Stomach (tissue), 9 donors: ENCODE results near the gene GABBR2. TPM values are rescaled to one million over a fixed set of nuclear protein-coding genes. Genes with fewer than 3 reads are reported as not detected.

ENCODE experiments used
- DNase-seq, 2 donors: peaks; one replicate each; pipeline versions ENCODE4 v3.0.0 to v3.0.0-alpha.2; 2013 to 2019
- H3K27ac ChIP-seq, 5 donors: fragments of 200-600 bp in 4 of 5; sonication (generic) in 4 of 5; one replicate each; pipeline ENCODE4 v1.5.1; 2013 to 2019; ENCODE audit warnings: mild to moderate bottlenecking in 1 of 5, moderate library complexity in 1 of 5
- H3K27me3 ChIP-seq, 3 donors: fragments of 200-600 bp; sonication (generic); one replicate each; pipeline ENCODE4 v1.5.1; 2017 to 2019; ENCODE audit warnings: mixed run types in 1 of 3
- H3K36me3 ChIP-seq, 4 donors: fragments of 200-600 bp; sonication (generic); 1 replicate in 3 of 4; 2 replicates in 1 of 4; pipeline ENCODE4 v1.5.1; 2016 to 2019
- H3K4me1 ChIP-seq, 4 donors: fragments of 200-600 bp; sonication (generic); one replicate each; pipeline ENCODE4 v1.5.1; 2016 to 2019
- H3K4me3 ChIP-seq, 4 donors: fragments of 200-600 bp; sonication (generic) in 3 of 4; one replicate each; pipeline ENCODE4 v1.5.1; 2016 to 2019; ENCODE audit warnings: mild to moderate bottlenecking in 1 of 4
- H3K9me3 ChIP-seq, 4 donors: fragments of 200-600 bp; sonication (generic); one replicate each; pipeline ENCODE4 v1.5.1; 2016 to 2019
- CTCF ChIP-seq, 7 experiments: fragments of 450-650 bp in 4 of 7; fragments of 200-600 bp in 3 of 7; sonication (generic) in 3 of 7; IDR thresholded peaks; one replicate each; pipeline ENCODE4 v1.5.1; 2016 to 2019; ENCODE audit warnings: antibody characterized with exemption in 7 of 7, control low read depth in 2 of 7, mild to moderate bottlenecking in 1 of 7
- EP300 ChIP-seq: sonication (generic); formaldehyde crosslinking; IDR thresholded peaks from one replicate; pipeline ENCODE4 v1.6.1; 2017; ENCODE audit warnings: antibody characterized with exemption
- POLR2A ChIP-seq, 4 donors: fragments of 450-650 bp; IDR thresholded peaks; one replicate each; pipeline ENCODE4 v1.6.1; 2016; ENCODE audit warnings: antibody characterized with exemption in 4 of 4, control low read depth in 2 of 4, mild to moderate bottlenecking in 1 of 4, moderate library complexity in 1 of 4
- POLR2AphosphoS5 ChIP-seq, 3 donors: sonication (generic); formaldehyde crosslinking; IDR thresholded peaks; one replicate each; pipeline ENCODE4 v1.6.1; 2016; ENCODE audit warnings: antibody characterized with exemption in 3 of 3
- WGBS, 5 donors: extraction: QIAGEN DNeasy Blood & Tissue Kit in 3 of 5; methylation state at CpG; one replicate each; pipeline versions ENCODE4 v1.1.5 to v1.1.7; 2013 to 2018; 5-methylcytosine and 5-hydroxymethylcytosine counted together
- intact Hi-C: fragments of 100-400 bp; cut with DNase I; formaldehyde crosslinking; loops from one replicate; pipeline ENCODE4 v1.15.1; 2023; ENCODE audit warnings: low total_unique reads
- polyA plus RNA-seq, 3 donors: library from polyadenylated mRNA; stranded (reverse); fragments of 200-250 nt; gene quantifications; one replicate each; pipeline ENCODE4 v1.2.3, GENCODE V29; 2013
- total RNA-seq, 5 donors: library from RNA; depleted of rRNA; stranded (reverse); fragments of >200 nt; gene quantifications; one replicate each; pipeline versions ENCODE4 v1.1.0 to v1.2.3, GENCODE V29; 2014 to 2016
- donor health status: healthy with polysubstance abuse.
- donor health status: Bipolar disorder and iron deficiency.
- donor health status: healthy.

The GABBR2 gene
- total and polyA plus RNA-seq, 8 donors = 0.06 to 0.55 (median 0.08) TPM; not detected in 5

DNA sequence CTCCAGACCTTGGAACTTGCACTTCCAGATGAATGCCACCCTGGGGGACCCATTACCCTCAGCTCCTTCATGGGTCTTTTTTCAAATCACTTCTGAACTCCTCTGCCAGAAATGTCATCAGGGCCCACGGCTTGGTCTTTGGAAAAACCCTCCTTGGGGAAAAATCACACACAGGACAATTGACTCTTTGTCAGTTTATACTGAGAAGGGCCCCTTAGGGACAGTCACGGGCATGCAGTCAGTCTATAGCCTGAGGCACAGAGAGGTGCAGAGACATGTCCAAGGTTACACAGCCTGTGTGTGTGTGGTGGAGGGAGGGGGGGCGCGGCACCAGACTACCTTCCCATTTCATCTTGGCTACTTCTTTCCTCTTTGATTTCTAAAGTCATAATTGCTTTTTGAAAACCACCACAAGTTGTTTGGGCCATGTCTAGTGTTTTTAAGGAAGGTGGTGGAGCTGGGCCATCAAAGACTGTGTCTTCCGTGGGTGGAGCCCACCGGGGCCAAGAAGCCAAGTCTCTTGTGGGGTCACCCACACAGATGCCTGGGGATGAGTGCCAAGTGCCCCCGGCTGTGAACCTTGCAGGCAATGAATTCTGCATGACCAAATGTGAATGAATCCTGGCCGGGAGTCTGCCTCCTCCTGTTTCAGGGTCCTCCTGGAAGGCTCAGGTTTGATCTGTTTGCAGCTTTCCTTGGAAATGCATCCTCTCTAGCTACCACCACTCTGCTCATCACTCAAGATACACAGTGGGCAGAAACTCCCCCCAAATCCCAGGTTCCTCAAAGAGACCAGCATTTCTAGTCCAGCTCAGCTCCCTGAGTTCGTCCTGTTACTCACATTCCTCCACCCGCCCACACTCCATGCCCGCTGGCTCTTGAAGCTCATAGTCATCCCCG is 253.2 kb downstream of the GABBR2 start:
- no peak overlapping the region for H3K4me3 ChIP-seq
- H3K27ac ChIP-seq = no peak overlapping the region
- TF ChIP-seq CTCF (IDR thresholded peaks at IDR 0.05) (no peak), EP300 (no peak), POLR2A (IDR thresholded peaks at IDR 0.05) (no peak), POLR2AphosphoS5 (IDR thresholded peaks at IDR 0.05) (no peak)
- no peaks in the 10 kb centered on the region for H3K36me3 ChIP-seq
- H3K4me1 ChIP-seq = no peaks in the 10 kb centered on the region
- H3K27me3 ChIP-seq = peaks cover 0 to 10% (median 0%) of the 10 kb centered on the region in 3 donors
- no peak for DNase-seq
- H3K9me3 ChIP-seq = peaks cover 0 to 17% (median 8%) of the 10 kb centered on the region in 4 donors
- intact Hi-C loops = no loop called here
- 66 to 74% (median 68%) methylated on average over 9 to 12 of the region's 12 CpGs for WGBS, 5 donors

GRCh38 chr9:98453589-98454311 is 255.0 kb downstream of the GABBR2 start:
- DNase-seq = no peak
- WGBS, 5 donors = 71 to 86% (median 81%) methylated on average over 6 to 16 of the region's 16 CpGs
- Histone ChIP-seq H3K36me3 (no peaks in the 10 kb centered on the region), H3K27ac (no peak overlapping the region), H3K9me3 (no peaks in the 10 kb centered on the region), H3K4me3 (no peak overlapping the region), H3K4me1 (no peaks in the 10 kb centered on the region), H3K27me3 (peaks cover 0 to 10% (median 0%) of the 10 kb centered on the region in 3 donors)
- TF ChIP-seq CTCF (IDR thresholded peaks at IDR 0.05) (no peak), EP300 (no peak), POLR2A (IDR thresholded peaks at IDR 0.05) (no peak), POLR2AphosphoS5 (IDR thresholded peaks at IDR 0.05) (no peak)
- intact Hi-C loops = no loop called here

DNA sequence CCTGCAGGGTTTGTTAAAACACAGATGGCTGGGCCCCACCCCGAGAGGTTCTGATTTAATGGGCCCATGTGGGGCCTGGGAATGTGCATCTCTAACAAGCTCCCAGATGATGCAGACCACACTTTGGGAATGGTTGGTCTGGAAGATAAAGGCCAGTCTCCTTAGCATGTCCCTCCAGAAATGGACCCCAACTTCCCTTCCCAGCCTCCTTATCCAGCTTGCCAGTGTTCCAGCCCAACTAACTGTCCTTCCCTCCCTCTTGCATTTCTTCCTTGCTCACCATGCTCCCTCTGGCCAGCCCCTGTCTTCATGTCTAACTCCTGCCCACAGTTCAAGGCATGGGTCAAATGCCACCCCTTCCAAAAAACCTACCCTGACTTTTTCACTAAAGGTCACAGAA is 257.2 kb downstream of the GABBR2 start:
- no peaks in the 10 kb centered on the region for H3K27me3 ChIP-seq
- no peak overlapping the region for H3K27ac ChIP-seq
- H3K36me3 ChIP-seq = no peaks in the 10 kb centered on the region
- TF ChIP-seq POLR2A (IDR thresholded peaks at IDR 0.05) = no peak
- no peak for TF ChIP-seq CTCF (IDR thresholded peaks at IDR 0.05)
- no peak for TF ChIP-seq POLR2AphosphoS5 (IDR thresholded peaks at IDR 0.05)
- TF ChIP-seq EP300 = no peak
- intact Hi-C loops = no loop called here
- no peak overlapping the region for H3K4me3 ChIP-seq
- DNase-seq = no peak
- 40 to 84% (median 74%) methylated on average over 1 of the region's 1 CpG for WGBS, 5 donors
- H3K4me1 ChIP-seq = no peaks in the 10 kb centered on the region
- no peaks in the 10 kb centered on the region for H3K9me3 ChIP-seq

DNA sequence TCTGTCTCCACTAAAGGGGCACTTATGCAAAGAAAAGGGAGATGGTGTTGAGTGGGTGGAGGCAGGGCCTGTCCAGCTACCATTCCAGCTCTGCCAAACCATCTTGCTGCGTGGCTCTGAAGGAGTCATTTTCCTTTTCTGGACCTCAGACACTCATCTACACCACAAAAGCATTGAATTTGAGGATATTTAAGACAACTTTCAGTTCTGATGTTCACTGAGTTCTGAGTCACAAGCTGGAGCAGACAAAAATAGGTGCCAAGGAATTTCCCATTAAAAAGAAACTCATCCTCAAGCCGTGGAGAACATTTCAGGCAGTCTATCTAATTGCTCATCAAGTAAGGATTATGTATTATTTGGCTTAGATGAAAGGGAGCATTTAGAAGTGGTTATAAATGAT is 258.2 kb downstream of the GABBR2 start:
- peaks cover 0 to 3% (median 0%) of the 10 kb centered on the region in 3 donors for H3K27me3 ChIP-seq
- H3K4me3 ChIP-seq = no peak overlapping the region
- H3K4me1 ChIP-seq = no peaks in the 10 kb centered on the region
- DNase-seq = no peak
- no peaks in the 10 kb centered on the region for H3K9me3 ChIP-seq
- TF ChIP-seq POLR2AphosphoS5 (IDR thresholded peaks at IDR 0.05) (no peak), EP300 (no peak), CTCF (IDR thresholded peaks at IDR 0.05) (no peak), POLR2A (IDR thresholded peaks at IDR 0.05) (no peak)
- intact Hi-C loops = no loop called here
- WGBS, 5 donors = 65 to 78% (median 74%) methylated on average over 2 of the region's 2 CpGs
- H3K36me3 ChIP-seq = no peaks in the 10 kb centered on the region
- H3K27ac ChIP-seq = no peak overlapping the region
